ENCODE results near the gene VAV1.

Gene VAV1

DNA sequence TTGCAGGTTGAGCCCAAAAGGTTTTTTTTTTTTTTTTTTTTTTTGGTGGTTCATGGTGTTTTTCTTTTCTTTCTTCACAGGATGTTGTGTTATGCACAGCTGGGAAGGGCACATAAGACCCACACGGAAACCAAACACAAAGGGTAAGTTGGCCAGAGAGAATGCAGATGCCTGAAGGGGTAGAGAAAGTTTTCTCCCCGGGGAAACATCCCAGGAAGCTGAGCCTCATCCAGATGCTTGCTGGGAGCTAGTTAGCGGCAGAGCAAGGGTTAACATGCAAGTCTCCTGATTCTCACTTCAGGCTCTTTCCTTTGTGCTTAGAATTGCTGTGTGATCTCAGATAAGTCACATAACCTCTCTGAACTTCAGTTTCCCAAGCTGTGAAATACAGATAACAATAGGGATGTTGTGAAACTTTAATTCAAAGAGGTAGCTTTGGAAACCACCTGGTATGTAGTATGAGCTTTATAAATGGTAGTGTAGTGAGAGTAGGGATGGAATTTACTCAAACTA is 117.9 kb downstream of the VAV1 start:
- Histone ChIP-seq H3K4me3 (ENCODE audit: low read depth in 1 of 2, low read length in 2 of 2) (0 out of 4 replicates have a peak overlapping the region, but pooled peaks of 1 of the 2 experiments have one; percentile 14), H3K27ac (ENCODE audit: low read length) (peak overlapping the region; percentile 62), H3K27me3 (ENCODE audit: insufficient read depth, low read length, poor library complexity) (no peaks in the 10 kb centered on the region), H3K4me1 (ENCODE audit: insufficient read depth, low read length) (peaks cover 34% of the 10 kb centered on the region), H3K4me2 (ENCODE audit: insufficient read depth, low read length) (peak overlapping the region; percentile 42), H3K36me3 (ENCODE audit: insufficient read depth, low read length) (no peaks in the 10 kb centered on the region), H3K9ac (ENCODE audit: low read depth, low read length) (peak overlapping the region; percentile 3; the same call in 1 of the 2 replicates), H3K9me3 (ENCODE audit: insufficient read depth, low read length, severe bottlenecking) (peaks cover 5% of the 10 kb centered on the region), H3K79me2 (ENCODE audit: insufficient read depth, low read length) (no peaks in the 10 kb centered on the region), H4K20me1 (ENCODE audit: insufficient read depth, low read length) (no peaks in the 10 kb centered on the region), H2AFZ (ENCODE audit: low read depth, low read length) (peak overlapping the region; percentile 49; the same call in 1 of the 2 replicates)
- peak; percentile 56 for DNase-seq
- TF ChIP-seq, protein P1, sequence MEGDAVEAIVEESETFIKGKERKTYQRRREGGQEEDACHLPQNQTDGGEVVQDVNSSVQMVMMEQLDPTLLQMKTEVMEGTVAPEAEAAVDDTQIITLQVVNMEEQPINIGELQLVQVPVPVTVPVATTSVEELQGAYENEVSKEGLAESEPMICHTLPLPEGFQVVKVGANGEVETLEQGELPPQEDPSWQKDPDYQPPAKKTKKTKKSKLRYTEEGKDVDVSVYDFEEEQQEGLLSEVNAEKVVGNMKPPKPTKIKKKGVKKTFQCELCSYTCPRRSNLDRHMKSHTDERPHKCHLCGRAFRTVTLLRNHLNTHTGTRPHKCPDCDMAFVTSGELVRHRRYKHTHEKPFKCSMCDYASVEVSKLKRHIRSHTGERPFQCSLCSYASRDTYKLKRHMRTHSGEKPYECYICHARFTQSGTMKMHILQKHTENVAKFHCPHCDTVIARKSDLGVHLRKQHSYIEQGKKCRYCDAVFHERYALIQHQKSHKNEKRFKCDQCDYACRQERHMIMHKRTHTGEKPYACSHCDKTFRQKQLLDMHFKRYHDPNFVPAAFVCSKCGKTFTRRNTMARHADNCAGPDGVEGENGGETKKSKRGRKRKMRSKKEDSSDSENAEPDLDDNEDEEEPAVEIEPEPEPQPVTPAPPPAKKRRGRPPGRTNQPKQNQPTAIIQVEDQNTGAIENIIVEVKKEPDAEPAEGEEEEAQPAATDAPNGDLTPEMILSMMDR (IDR thresholded peaks at IDR 0.05; ENCODE audit: borderline replicate concordance, extremely low read depth, low read length, poor library complexity, severe bottlenecking), result no peak
- TF ChIP-seq EZH2 (IDR thresholded peaks at IDR 0.05; ENCODE audit: borderline replicate concordance, low read depth, low read length, severe bottlenecking), result no peak
- peak; percentile 70 for ATAC-seq (ENCODE audit: insufficient read depth, low read depth)

DNA sequence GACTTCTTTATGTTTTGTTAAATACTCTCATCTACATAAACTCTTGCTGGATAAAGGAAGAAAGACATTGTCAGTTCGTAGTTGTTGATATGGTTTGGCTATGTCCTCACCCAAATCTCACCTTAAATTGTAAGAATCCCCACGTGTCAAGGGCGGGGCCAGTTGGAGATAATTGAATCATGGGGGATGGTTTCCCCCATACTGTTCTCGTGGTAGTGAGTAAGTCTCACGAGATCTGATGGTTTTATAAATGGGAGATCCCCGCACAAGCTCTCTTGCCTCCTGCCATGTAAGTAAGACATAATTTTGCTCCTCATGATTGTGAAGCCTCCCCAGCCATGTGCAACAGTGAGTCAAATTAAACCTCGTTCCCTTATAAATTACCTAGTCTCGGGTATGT is 118.4 kb downstream of the VAV1 start:
- no peaks in the 10 kb centered on the region for H3K36me3 ChIP-seq (ENCODE audit: insufficient read depth, low read length)
- H3K4me2 ChIP-seq (ENCODE audit: insufficient read depth, low read length), result peak overlapping the region; percentile 42
- no peaks in the 10 kb centered on the region for H3K79me2 ChIP-seq (ENCODE audit: insufficient read depth, low read length)
- H3K4me3 ChIP-seq (ENCODE audit: low read depth in 1 of 2, low read length in 2 of 2), result no peak overlapping the region
- no peaks in the 10 kb centered on the region for H3K27me3 ChIP-seq (ENCODE audit: insufficient read depth, low read length, poor library complexity)
- no peaks in the 10 kb centered on the region for H4K20me1 ChIP-seq (ENCODE audit: insufficient read depth, low read length)
- TF ChIP-seq EZH2 (IDR thresholded peaks at IDR 0.05; ENCODE audit: borderline replicate concordance, low read depth, low read length, severe bottlenecking), result no peak
- TF ChIP-seq, protein P1 (IDR thresholded peaks at IDR 0.05; ENCODE audit: borderline replicate concordance, extremely low read depth, low read length, poor library complexity, severe bottlenecking), result no peak
- peak; percentile 29 for DNase-seq
- H3K9me3 ChIP-seq (ENCODE audit: insufficient read depth, low read length, severe bottlenecking), result peaks cover 5% of the 10 kb centered on the region
- 0 out of 2 replicates have a peak overlapping the region, but pooled peaks have one; percentile 3 for H3K9ac ChIP-seq (ENCODE audit: low read depth, low read length)
- 0 out of 2 replicates have a peak overlapping the region, but pooled peaks have one; percentile 21 for H2AFZ ChIP-seq (ENCODE audit: low read depth, low read length)
- ATAC-seq (ENCODE audit: insufficient read depth, low read depth), result no peak
- H3K4me1 ChIP-seq (ENCODE audit: insufficient read depth, low read length), result peaks cover 34% of the 10 kb centered on the region
- peak overlapping the region; percentile 62 for H3K27ac ChIP-seq (ENCODE audit: low read length)

DNA sequence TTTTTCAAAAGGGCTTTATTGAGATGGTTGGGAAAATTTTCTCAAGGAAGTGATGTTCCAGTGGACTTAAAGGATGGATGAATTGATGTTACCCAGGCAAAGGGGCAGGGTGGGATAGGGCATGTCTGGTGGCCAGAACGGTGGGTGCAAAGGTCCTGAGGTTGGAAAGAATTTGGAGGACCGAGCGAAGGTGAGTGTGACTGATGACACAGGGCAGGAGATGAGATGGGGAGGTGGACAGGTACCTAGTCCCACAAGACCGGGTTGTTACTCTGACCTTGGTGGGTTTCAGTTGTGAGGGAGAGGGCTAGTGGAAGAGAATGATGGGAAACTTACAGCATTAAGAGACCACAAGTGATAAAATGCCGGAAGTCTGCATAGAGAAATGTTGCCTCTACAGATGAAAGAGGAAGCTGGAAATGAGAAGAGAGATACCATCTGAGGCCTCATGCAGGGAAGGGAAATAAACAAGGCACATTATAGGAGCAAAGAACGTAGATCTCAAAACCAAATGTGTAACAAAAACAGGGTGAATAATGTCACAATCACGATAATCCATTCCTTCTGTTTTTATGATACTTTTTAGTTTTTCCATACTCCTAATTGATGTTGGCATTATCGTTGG is 119.4 kb downstream of the VAV1 start:
- H3K79me2 ChIP-seq (ENCODE audit: insufficient read depth, low read length), result no peaks in the 10 kb centered on the region
- peak overlapping the region in 1 of 2 experiments; percentile 18; a peak in 2 of 4 replicates for H3K4me3 ChIP-seq (ENCODE audit: low read depth in 1 of 2, low read length in 2 of 2)
- peak overlapping the region; percentile 83 for H3K27ac ChIP-seq (ENCODE audit: low read length)
- peak; percentile 44 for DNase-seq
- H3K36me3 ChIP-seq (ENCODE audit: insufficient read depth, low read length), result no peaks in the 10 kb centered on the region
- H2AFZ ChIP-seq (ENCODE audit: low read depth, low read length), result peak overlapping the region; percentile 51
- no peaks in the 10 kb centered on the region for H3K27me3 ChIP-seq (ENCODE audit: insufficient read depth, low read length, poor library complexity)
- peaks cover 34% of the 10 kb centered on the region for H3K4me1 ChIP-seq (ENCODE audit: insufficient read depth, low read length)
- no peak overlapping the region for H3K9ac ChIP-seq (ENCODE audit: low read depth, low read length)
- ATAC-seq (ENCODE audit: insufficient read depth, low read depth), result peak; percentile 87
- H3K9me3 ChIP-seq (ENCODE audit: insufficient read depth, low read length, severe bottlenecking), result peaks cover 5% of the 10 kb centered on the region
- TF ChIP-seq EZH2 (IDR thresholded peaks at IDR 0.05; ENCODE audit: borderline replicate concordance, low read depth, low read length, severe bottlenecking), result no peak
- TF ChIP-seq, protein P1 (IDR thresholded peaks at IDR 0.05; ENCODE audit: borderline replicate concordance, extremely low read depth, low read length, poor library complexity, severe bottlenecking), result no peak
- H4K20me1 ChIP-seq (ENCODE audit: insufficient read depth, low read length), result no peaks in the 10 kb centered on the region
- H3K4me2 ChIP-seq (ENCODE audit: insufficient read depth, low read length), result peak overlapping the region; percentile 50

Measured in DND-41 (cell line).